HG03103 (cell line): ENCODE data around the gene COL27A1.

Experiments
- ATAC-seq: cut with Tn5 transposase; IDR thresholded peaks from one replicate; pipeline ENCODE4 v1.9.1; 2021; ENCODE audit warnings: low read depth; ENCODE audit not compliant: unreplicated experiment

The COL27A1 gene

DNA sequence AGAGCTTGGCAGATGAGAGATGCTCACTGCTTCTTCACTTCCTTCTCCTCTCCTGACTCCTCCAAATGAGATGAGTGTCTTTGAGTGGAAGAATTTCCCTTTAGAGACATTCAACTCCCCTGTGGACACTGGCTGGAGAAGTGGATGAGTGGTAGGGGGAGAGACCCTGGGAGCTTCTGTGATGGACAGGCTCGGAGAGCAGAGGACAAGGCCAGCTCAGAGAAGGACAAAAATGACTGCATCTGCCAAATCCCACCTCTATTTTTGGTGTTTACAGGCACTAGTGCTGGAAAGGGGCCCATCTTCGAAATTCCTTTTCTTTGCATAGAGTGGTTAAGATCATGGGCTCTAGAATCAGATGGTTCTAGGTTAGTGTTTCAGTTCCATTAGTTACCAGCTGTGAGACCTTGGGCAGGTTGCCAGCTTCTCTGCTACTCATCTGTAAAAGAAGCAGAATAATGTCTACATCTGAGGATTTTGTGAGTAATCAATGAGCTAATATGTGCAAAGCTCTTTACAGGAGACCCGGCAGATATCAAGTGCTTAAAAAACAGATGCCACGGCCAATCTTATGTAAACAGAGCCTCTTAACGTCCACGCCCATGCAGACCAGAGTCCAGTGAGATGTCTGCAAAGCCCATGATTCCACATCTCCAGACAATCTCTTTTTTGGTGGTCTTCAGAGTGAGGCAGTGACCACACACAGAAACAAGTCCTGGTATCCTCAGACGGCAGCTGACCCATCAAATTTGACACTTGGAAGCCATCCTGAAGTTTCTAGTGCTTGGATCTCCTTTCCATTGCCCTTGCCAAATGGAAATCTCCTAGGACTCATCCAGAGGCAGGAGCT lies 13.6 kb upstream of the COL27A1 start:
- no peak for ATAC-seq

DNA sequence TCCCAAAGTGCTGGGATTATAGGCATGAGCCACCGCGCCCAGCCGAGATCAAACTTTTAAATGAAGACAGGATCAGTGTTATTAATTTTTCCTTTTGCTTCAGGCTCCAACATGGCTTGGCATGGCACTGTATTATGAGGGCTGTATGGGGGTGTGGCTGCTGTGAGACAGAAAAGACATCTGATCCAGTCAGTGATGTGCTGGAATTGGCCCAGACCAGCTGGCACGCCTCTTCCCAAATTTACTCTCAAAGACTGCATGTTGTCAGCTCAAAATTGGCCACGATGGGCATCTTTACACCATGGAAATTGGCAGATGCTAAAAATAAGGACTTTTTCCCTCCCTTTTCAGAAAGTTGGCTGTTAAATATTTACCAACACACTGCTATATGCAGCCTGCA lies 12.1 kb upstream of the COL27A1 start:
- ATAC-seq: no peak

DNA sequence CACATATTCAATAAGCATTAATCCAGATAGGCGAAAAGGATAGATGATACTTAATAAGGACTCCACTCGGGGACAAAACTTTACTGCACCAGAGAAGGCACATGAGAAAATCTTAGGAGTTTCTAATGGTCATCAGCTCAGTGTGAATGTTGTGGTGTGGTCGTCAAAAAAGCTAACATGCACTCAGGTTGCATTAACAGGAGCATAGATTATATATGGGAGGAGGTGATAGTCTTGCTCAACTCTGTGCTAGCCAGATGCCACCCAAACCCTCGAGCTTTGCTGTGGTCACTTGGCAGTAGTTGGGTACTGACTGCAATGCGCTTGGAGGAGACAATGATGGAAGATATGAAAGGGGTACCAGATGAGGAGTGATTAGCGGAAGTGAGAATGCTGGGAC lies 8.6 kb upstream of the COL27A1 start:
- ATAC-seq: no peak

DNA sequence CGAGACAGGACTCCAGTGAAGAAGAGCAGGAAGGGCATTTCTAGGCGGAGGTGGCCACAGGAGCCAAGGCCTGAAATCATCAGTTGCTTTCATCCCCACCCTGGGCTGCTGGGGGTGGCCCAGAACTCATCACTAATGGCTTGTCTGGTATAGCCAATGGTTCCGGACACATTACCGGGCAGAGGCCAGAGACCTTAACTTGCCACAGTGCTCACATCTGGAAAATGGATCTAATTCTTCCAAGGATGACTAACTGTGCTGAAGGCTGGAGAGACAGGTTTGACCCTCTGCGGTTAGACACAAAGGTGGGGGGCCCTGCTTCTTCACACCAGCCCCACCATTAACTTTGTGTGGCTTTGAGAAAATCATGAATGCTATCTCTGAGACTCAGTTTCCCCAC lies 6.2 kb upstream of the COL27A1 start:
- ATAC-seq: no peak

DNA sequence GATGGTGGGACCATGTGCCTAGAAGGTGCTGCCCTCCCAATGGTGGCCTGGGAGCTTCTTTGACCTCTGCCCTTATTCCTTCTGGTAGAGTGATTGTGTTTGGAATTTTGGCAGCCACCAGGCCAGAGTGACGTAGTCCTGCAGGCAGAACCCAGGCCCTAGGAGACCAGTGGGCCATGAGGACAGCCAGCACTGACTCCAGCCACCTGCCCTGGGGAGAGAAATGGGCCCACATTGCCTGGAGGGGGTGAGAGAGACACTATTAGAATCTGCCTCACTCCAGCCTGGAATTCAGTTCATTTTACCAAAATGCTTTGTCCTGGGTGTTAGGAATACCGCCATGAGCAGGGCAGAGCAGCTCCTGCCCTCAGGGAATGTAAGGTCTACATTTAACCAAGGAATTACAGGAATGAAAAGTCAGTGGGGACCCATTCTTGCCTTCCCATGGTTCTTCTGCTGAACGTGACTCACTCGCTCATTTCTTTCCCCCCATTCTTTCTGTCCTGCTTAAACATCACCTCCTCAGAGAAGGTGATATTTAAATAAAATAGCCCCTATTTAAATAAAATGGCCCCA lies 5.5 kb upstream of the COL27A1 start:
- ATAC-seq: no peak

DNA sequence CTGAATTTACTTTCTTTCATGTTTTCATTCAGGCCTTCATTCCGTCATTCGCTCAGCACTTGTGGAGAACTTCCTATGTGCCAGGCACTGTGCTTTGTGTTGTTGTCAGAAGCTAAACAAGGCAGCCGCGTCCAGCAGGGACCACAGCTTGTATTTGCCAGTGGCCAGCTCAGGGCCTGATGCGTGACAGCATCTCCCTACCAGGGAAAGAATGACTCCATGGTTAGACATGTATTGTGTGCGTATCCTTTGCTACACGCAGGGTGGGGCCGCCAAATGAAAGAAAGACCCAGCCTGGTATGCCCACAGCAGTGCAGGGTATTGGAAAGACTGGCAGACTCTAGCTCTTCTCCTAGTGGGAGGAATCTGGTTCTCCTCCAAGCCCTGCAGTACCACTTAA lies 4.7 kb upstream of the COL27A1 start:
- no peak for ATAC-seq

DNA sequence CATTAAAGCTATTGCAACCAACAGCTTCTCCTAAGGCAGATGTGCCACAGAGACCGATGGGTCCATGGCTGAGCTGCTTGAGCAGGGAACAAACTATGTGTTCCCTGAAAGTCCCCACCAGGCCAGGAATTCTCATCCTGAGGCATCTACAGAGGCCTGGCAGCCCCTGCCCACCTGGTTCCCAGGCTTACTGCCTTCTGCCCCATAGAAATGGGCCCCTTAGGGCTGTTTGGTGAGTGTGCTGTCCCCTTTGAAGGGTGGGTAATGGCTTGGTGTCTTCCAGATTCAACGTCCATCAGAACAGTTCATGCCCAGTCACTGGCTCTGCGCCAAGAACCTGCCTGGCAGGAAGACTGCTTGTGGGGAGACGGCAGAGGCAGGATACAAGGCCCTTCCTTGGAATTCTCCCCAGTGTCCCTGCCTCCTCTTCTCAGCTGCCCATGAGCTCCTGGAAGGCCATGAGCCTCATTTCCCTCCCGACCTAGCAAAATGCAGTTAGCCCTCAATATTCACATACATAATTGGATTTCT lies 3.8 kb upstream of the COL27A1 start:
- no peak for ATAC-seq

DNA sequence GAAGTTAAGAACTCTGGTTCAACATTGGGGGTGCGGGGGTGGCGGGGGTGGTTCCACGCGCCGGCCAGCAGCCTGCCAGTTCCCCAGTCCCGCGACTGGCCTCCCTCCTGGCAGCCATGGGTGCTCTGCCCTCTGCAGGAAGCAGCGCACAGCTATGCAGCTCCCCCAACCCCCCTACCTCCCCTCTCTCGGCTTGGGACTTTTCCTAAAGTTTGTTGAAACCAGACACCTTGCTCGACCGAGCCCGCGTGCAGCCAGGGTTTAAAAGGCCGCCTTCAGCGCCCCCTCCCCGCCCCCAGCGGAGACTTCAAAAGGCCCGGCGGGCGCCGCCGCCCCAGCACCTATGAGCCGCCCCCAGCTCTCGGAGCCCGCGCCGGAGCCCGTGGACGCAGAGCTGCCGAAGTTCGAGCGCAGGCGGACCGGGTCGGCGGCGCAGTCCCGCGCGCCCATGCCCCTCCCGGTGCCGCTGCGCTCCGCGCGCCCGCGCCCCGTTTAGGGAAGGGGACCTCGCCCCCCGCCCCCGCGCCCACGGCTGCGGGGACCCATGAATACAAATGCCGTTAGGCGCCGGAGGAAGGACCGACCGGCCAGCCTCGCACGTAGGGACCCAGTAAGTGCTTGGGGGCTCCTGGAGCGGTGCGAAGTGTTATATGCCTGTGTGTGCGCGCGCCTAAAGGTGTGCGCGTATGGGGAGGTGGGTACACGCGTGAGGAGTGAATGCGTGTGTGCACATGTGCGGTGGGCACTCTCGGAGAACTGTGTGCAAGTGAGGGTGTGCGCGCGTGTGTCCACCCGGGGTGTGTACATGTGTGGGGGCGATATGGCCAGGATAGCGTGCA lies 1.4 kb upstream of the COL27A1 start:
- no peak for ATAC-seq

DNA sequence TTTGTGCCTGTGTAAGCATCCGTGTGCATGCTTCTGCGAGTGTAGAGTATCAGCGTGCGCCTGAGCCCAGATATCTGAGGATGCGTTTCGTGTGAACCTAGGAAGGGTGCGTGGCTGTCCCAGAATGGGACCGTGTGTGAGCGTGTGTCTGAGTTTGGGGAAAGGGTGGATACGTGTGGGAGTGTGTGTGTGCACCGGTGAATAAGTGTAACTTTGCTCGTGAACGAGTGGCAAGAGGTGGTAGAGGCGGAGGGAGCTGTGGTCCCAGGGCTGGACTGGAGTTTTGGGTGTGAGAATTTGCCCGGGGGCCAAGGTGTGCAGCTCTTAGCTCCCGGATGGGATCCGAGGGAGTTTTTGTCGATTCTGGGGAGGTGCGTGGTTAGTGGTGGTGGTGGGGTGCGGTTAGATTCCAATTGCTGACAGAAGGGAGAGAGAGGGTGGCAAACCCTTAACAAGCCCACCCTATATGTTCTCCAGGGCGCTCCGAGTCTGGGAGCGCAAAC lies 686 bp upstream of the COL27A1 start:
- no peak for ATAC-seq

DNA sequence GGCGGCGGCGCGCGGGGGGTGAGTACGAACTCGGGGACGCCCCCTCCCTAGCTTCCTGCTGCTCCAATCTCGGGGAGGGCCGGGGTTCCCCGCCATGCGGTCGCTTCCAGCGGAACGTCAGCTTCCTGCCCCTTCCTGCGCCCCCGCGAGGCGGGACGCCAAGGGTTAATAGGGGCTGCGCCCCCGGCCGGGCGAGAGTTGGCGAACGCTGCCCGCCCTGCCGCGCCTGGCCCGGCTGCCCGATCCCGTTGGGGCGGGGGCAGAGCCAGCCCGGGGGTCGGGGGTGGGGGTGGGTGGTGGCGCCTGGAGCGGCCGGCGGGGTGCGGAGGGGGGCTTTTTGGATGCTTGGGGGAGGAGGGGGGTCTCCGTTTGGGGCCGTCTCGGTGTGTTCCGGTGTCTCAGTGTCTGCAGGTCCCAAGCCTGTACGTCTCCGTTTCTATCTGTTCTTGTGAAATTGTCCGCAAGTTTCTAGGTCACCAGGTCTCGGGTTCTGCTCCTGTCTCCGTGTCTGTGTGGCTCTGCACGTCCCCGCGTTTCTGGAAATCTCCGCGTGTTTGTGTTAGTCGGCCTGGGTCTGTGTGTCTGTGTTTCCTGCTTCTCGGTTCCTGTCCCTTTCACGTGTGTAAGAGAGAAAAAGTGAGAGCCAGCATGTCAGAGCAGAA lies 789 bp downstream of the COL27A1 start:
- no peak for ATAC-seq

DNA sequence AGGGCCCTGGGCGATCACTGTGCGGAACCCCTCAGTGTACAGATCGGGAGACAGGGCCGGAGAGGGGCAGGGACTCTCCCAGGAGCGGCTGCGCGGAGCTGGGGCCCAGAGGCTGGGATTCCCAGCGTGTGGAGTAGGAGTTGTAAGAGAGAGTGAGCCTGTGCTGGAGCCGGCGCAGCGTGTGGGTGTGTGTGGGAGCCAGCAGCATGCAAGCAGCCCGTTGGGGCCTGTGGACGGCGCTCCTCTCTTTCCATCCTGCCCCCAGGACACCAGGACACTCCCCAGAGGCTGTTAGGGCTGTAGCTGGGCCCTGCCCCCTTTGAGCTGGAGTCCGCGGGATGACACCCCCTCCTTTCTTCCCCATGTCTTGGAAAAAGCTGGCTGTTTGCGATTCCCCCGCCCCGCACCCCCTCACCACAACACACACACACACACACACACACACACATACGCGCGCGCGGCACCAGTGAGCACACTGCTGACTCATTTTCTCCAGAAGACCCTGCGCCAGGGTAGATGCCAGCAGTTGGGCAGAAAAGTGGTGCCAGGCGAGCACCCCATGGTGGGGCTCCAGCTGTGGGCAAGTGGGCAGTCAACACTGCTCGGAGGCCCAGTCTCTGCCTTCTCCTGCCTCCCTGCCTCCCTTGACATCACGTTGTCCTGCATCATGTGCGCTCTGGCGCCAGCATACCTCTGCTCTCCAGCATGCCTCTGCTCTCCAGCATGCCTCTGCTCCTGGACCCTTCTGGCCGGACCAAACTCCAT lies 1.5 kb downstream of the COL27A1 start:
- ATAC-seq: no peak

DNA sequence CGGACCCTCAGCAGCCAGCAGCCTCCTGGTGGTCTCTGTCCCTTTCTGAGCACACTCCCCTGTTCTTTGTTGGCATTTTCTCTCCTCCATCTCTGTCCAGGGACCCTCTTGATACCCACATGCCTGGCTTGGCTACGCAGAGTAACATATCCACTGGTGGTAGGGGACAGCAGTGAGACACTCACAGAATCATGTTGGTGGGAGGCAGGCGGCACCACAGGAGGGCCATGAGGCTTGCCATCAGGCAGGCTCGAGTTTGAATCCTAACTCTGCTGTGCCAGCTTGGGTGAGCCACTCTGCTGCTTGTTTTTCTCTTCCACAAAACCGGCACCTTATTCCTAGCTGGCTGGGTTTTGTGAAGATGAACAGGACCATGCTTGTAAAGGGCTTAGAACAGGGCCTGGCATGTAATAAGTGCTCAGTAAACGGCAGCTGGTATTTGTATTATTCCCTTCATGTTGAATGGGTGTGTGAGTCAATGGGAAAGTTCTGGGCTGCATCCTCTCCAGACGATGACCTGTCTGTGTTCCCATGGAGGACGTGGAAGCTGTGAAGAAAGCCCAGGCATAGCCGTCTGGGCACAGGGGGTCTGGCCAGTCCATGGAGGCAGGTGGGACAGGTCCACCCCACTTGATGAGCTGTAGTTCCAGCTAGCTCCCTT lies 2.3 kb downstream of the COL27A1 start:
- ATAC-seq: no peak

DNA sequence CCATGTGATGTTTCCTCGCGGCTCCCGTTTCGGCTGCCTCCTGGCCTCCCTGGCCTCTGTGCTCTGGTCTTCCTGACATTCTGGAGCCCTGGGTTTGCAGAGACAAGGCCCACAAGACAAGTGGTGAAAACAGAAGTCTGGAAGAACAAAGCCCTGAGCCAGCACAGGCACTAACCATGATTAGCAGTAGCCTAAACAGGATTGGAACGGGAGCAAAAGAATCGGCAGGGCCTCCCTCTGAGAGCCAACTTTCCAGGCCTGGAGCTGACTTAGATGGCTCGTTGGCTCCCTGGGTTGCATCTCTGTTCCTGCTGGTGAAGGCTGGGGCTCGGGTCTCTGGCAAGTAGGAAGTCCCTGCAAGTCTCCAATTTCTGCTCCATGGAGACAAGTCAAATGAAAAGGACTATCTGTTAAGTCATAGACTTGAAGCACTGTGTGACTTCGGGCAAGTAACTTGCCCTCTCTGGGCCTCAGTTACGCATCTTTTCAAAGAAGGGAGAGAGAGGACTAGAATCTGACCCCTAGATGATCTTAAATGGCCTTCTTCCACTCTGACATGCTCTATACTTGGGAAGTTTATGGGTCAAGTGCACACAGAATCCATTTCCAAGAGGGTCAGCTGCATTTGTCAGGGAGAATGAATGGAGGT lies 3.3 kb downstream of the COL27A1 start:
- ATAC-seq: no peak

DNA sequence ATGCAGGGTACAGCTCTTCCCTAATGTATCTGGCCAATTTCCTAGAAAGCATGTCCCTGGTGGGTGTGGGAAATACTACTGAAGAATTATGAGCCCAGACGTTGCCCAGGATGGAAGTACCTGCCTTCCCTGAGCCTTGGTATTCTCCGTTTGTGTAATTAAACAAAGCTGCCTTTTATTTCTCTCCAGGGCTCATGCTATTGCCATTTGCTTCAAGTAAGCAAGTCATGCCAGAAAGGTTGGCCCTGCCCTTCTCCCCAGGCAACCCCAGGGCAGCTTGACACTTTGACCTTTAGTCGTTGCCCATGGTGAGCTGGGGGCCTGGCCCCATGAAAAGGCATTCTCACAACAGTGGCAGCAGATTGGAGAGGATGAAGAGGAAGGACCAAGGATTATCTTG lies 4.4 kb downstream of the COL27A1 start:
- no peak for ATAC-seq

DNA sequence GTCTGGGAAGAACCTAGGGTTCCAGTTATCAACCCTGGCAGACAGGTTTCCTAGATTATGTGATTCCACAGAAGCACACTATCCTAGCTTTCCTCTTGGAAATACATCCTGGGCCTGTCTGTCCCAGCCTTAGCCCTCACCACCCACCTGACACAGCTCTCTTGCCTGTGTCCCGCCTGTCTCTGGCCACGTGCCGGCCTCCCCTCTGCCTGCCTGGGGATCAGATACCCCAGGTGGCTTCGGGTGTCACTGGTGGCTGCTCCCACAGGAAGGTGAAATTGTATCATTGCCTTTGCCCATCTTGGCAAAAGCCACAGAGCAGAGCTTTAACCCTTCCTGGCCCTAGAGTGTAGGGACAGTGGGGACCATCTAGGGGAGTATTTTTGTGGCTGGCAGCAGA lies 6.2 kb downstream of the COL27A1 start:
- ATAC-seq: no peak

DNA sequence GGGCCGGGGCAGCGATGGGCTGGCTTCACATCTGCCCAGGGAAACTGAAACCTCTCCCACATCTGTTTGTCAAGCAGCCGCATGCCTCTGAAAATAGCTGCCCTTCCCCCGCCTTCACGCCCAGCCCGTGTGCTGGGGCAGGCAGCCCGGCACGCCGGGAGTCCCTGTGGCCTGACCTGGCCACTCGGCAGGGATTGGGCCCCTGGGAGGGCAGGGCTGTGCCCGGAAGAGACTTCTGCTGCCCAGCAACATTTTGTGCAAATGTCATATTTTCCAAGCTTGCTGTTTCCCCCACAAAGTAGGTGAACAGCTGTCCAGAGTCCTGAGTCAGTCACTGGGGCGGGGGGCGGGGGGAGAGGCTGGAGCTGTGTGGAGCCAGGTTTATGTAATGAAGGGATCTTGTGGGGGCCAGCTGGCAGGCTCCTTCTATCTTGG lies 8.2 kb downstream of the COL27A1 start:
- ATAC-seq: no peak

DNA sequence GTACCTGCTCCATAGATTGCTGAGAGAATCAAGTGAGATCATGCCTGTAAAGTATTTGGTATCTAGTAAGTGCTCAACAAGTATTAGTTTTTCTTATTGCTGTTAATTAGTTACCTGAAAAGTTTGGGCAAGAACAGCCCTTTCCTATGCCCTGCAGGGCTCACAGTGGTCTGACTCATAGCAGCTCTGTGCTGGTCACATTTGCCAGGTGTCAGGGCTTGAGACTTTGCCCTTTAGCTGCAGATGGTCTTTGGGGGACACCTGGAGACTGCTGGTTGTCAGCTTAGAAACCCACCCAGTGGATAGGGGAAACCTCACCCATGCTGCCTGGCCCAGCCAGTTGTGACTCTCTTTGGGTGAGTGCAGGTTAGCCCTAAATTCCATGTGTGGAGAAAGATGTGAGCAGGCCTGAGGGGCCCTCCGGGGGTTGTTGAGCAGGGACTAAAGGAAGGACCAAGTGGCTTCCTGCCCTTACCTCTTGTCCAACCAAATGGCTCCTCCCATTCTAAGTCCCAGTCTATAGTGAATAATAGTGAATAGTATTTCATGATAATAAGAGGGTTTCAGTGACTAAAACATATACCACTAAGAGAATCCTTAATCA lies 9.0 kb downstream of the COL27A1 start:
- no peak for ATAC-seq

DNA sequence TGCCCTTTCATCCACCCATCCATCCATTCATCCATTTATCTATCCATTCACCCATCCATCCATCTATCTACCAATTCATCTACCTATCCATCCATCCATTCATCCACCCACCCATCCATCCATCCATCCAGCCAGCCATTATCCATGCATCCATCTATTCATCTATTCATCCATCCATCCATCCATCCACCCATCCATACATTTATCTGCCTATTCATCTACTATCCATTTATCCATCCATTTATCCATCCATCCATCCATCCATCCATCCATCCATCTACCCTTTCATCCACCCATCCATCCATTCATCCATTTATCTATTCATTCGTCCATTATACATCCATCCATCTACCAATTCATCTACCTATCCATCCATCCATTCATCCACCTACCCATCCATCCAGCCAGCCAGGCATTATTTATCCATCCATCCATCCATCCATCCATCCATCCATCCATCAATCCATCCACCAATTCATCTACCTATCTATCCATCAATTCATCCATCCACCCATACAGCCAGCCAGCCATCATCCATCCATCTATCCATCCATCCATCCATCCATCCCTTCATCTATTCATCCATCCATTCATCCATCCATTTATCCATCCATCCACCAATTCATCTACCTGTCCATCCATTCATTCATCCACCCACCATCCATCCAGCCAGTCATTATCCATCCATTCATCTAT lies 10.2 kb downstream of the COL27A1 start:
- ATAC-seq: no peak
